Endodermal cell (in vitro differentiated cells): ENCODE results near the gene CDC27. TPM values are rescaled to one million over a fixed set of nuclear protein-coding genes. Genes with fewer than 3 reads are reported as not detected.
"Not testable (repeated sequence)": the region's sequence is repeated elsewhere in the genome, so short reads cannot be mapped to it uniquely, and the experiment has no call there.

Source experiments
- DNase-seq: peaks from one replicate; pipeline ENCODE4 v3.0.0-alpha.2; 2017
- H3K27ac ChIP-seq: 2 replicates; pipeline ENCODE4 v1.5.1; 2013; ENCODE audit warnings: mild to moderate bottlenecking, low read depth, low read length, moderate library complexity
- H3K27me3 ChIP-seq: 2 replicates; pipeline ENCODE4 v1.6.1; 2013; ENCODE audit warnings: mild to moderate bottlenecking, low read length, moderate library complexity; ENCODE audit not compliant: insufficient read depth, control insufficient read depth, poor library complexity, severe bottlenecking
- H3K36me3 ChIP-seq: 2 replicates; pipeline ENCODE4 v1.7.0; 2013; ENCODE audit warnings: mild to moderate bottlenecking, low read length, moderate library complexity; ENCODE audit not compliant: control insufficient read depth, insufficient read depth
- H3K4me1 ChIP-seq: one replicate; pipeline ENCODE4 v1.7.0; 2013; ENCODE audit warnings: low read length; ENCODE audit not compliant: control insufficient read depth, insufficient read depth
- H3K4me3 ChIP-seq: 2 replicates; pipeline ENCODE4 v1.5.1; 2013; ENCODE audit warnings: mild to moderate bottlenecking, low read length, moderate library complexity
- H3K9ac ChIP-seq: 2 replicates; pipeline ENCODE4 v1.6.1; 2013; ENCODE audit warnings: mild to moderate bottlenecking, low read length, moderate library complexity; ENCODE audit not compliant: poor library complexity, severe bottlenecking; ENCODE audit errors: extremely low read depth
- H3K9me3 ChIP-seq: 2 replicates; pipeline ENCODE4 v1.6.1; 2013; ENCODE audit warnings: mild to moderate bottlenecking, low read length, moderate library complexity; ENCODE audit not compliant: control insufficient read depth
- H3K27ac Mint-ChIP-seq: 2 replicates; pipeline ENCODE4 v1.8.0; 2020; ENCODE audit warnings: mixed read lengths
- H3K27me3 Mint-ChIP-seq: 2 replicates; pipeline ENCODE4 v1.8.0; 2021; ENCODE audit warnings: mild to moderate bottlenecking, mixed read lengths; ENCODE audit not compliant: insufficient read depth
- H3K36me3 Mint-ChIP-seq: 2 replicates; pipeline ENCODE4 v1.8.0; 2020; ENCODE audit warnings: low read depth, mixed read lengths
- H3K4me1 Mint-ChIP-seq: 2 replicates; pipeline ENCODE4 v1.8.0; 2020; ENCODE audit warnings: mixed read lengths
- H3K4me3 Mint-ChIP-seq: 2 replicates; pipeline ENCODE4 v1.8.0; 2020; ENCODE audit warnings: mild to moderate bottlenecking, moderate library complexity, mixed read lengths
- H3K9me3 Mint-ChIP-seq: 2 replicates; pipeline ENCODE4 v1.8.0; 2020; ENCODE audit warnings: mild to moderate bottlenecking, mixed read lengths
- WGBS, 2 experiments: methylation state at CpG; one replicate each; pipeline versions ENCODE4 v1.1.5 to v1.1.7; 2013; ENCODE audit warnings: missing lambda C conversion rate in 2 of 2, mixed read lengths in 1 of 2; ENCODE audit not compliant: insufficient coverage in 1 of 2, insufficient read length in 1 of 2; 5-methylcytosine and 5-hydroxymethylcytosine counted together
- total RNA-seq, 2 donors: library from RNA; stranded (reverse); fragmentation: NEBNext Ultra II Directional in 1 of 2; extraction: Animal tissue kit (Norgen Biotek cat#: 25700) in 1 of 2; gene quantifications; 2 replicates in 1 of 2; 3 replicates in 1 of 2; pipeline ENCODE4 v1.2.1, GENCODE V29; 2021
- TF ChIP-seq, protein P1 (sequence below): fragments of 200-600 bp; sonication (generic); conservative IDR thresholded peaks from 2 replicates; pipeline ENCODE4 v1.5.0; 2021; ENCODE audit warnings: antibody characterized with exemption, mild to moderate bottlenecking

CDC27 gene
- total RNA-seq, 2 donors from 2014 or later: 72.1 to 108 TPM

DNA sequence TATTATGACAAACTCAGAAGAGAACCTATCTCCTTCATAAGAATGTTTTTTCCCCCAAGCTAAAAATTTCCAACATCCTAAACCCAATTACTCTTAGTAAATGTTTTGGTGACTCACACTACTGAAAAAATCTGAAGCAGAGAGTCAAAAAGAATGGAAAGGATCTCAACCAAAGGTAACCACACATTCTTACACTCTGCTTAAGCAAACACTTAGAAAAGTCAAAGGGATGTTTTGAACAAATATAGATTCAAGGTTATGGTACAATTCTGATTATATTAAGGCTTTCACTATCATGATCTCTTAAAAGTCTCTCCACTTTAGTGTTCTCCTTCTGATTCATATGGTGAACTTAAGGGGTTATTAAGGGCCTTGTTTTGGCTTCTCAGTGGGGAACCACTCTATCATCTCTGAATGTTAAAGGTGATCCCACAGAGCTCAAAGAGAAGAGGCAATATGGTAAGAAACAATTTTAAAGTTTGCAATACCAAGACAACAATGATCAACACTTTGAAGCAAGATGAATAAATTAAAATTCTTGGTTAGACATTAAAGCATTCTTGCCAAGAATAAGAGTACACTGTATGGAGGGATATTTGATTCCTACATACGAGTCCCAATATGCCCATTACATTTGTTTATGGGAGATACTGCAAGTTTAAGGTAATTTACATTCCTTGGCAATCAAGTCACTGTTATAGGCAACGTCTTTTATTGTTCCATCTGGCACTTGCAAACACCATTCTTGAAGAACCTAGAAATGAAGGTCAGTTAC is 69.2 kb downstream of the CDC27 start:
- Mint-ChIP-seq H3K4me3 (no peak overlapping the region), H3K27ac (no peak overlapping the region), H3K4me1 (peaks cover 15% of the 10 kb centered on the region), H3K36me3 (peaks cover 36% of the 10 kb centered on the region), H3K9me3 (no peaks in the 10 kb centered on the region), H3K27me3 (no peaks in the 10 kb centered on the region)
- 75 to 76% methylated on average over 2 of the region's 2 CpGs for WGBS, 2 experiments
- no peaks in the 10 kb centered on the region for H3K4me1 ChIP-seq
- no peaks in the 10 kb centered on the region for H3K27me3 ChIP-seq
- H3K9ac ChIP-seq: no peak overlapping the region
- no peak overlapping the region for H3K27ac ChIP-seq
- TF ChIP-seq, protein P1, sequence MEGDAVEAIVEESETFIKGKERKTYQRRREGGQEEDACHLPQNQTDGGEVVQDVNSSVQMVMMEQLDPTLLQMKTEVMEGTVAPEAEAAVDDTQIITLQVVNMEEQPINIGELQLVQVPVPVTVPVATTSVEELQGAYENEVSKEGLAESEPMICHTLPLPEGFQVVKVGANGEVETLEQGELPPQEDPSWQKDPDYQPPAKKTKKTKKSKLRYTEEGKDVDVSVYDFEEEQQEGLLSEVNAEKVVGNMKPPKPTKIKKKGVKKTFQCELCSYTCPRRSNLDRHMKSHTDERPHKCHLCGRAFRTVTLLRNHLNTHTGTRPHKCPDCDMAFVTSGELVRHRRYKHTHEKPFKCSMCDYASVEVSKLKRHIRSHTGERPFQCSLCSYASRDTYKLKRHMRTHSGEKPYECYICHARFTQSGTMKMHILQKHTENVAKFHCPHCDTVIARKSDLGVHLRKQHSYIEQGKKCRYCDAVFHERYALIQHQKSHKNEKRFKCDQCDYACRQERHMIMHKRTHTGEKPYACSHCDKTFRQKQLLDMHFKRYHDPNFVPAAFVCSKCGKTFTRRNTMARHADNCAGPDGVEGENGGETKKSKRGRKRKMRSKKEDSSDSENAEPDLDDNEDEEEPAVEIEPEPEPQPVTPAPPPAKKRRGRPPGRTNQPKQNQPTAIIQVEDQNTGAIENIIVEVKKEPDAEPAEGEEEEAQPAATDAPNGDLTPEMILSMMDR: no peak
- no peak for DNase-seq
- H3K4me3 ChIP-seq: no peak overlapping the region
- H3K36me3 ChIP-seq: peaks cover 62% of the 10 kb centered on the region
- H3K9me3 ChIP-seq: no peaks in the 10 kb centered on the region

DNA sequence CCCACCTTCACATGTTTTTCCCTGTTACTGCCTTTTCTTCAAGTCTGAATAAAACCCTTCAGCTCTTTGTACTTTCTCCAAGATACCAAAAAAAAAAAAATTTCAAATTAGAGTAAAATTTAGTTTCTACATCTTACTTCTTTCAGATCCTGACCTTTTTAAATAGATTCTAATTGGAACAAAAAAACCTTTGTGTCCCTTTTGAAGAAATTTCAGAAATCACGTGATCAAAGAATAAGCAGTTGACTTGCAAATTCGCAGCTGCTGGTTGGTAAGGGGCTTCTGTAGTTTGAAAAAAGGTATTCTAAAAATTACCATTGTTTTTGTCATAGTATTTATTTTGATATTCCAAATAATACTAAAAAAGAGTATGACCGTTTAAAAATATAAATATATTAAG is 71.7 kb downstream of the CDC27 start:
- H3K36me3 Mint-ChIP-seq: peaks cover 27% of the 10 kb centered on the region
- no peaks in the 10 kb centered on the region for H3K9me3 Mint-ChIP-seq
- H3K27ac Mint-ChIP-seq: no peak overlapping the region
- H3K4me3 ChIP-seq: no peak overlapping the region
- no peak overlapping the region for H3K9ac ChIP-seq
- TF ChIP-seq, protein P1: no peak
- H3K4me1 Mint-ChIP-seq: peaks cover 15% of the 10 kb centered on the region
- no peak overlapping the region for H3K4me3 Mint-ChIP-seq
- no peaks in the 10 kb centered on the region for H3K27me3 Mint-ChIP-seq
- DNase-seq: no peak
- no peaks in the 10 kb centered on the region for H3K27me3 ChIP-seq
- WGBS, 2 experiments: 79 to 95% methylated on average over 2 of the region's 3 CpGs
- no peaks in the 10 kb centered on the region for H3K9me3 ChIP-seq
- peak overlapping the region; percentile 40 for H3K27ac ChIP-seq
- no peaks in the 10 kb centered on the region for H3K4me1 ChIP-seq
- peaks cover 50% of the 10 kb centered on the region for H3K36me3 ChIP-seq

DNA sequence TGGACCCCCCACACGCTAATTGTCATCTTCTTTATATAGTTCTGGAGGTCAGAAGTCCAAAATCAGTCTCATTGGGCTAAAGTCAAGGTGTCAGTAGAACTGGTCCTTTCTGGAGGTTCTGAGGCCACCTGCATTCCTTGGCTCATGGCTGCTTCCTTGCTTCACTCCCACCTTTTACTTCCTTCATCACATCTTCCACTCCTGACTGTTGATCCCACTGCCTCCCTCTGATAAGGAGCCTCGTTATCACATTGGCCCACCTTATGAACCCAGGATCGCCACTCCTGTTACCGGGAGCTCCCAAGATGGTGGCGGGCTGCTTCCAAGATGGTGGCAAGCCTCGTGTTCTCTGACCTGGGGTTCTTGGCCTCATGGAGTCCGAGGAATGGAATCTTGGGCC is 83.0 kb downstream of the CDC27 start:
- TF ChIP-seq, protein P1: no peak
- no peaks in the 10 kb centered on the region for H3K27me3 ChIP-seq
- H3K9me3 ChIP-seq: no peaks in the 10 kb centered on the region
- DNase-seq: no peak
- no peaks in the 10 kb centered on the region for H3K4me1 ChIP-seq
- H3K9ac ChIP-seq: no peak overlapping the region
- WGBS, 2 experiments: 83 to 95% methylated on average over 6 to 7 of the region's 7 CpGs
- peaks cover 4% of the 10 kb centered on the region for H3K27me3 Mint-ChIP-seq
- H3K4me3 ChIP-seq: no peak overlapping the region
- H3K9me3 Mint-ChIP-seq: peaks cover 3% of the 10 kb centered on the region
- H3K36me3 Mint-ChIP-seq: no peaks in the 10 kb centered on the region
- H3K27ac Mint-ChIP-seq: no peak overlapping the region
- H3K4me1 Mint-ChIP-seq: no peaks in the 10 kb centered on the region
- no peak overlapping the region for H3K4me3 Mint-ChIP-seq
- H3K36me3 ChIP-seq: no peaks in the 10 kb centered on the region
- no peak overlapping the region for H3K27ac ChIP-seq

DNA sequence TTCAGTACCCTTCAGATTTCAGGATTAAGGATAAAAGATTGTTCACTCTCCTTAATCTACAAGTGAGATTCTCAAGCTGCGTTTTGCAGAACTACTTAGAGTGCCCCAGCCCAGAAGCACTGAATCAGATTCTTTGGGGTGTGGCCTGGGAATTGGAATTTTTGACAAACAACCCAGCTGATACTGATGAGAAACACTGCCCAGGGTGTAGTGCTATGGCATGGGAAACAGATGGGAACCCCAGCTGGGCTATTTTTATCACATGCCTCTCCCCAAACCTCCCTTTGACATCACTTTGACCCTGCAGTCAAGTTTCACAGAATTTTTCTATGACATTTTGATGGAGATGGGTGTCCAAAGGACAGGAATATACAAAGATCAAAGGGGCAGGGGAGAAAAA is 83.8 kb downstream of the CDC27 start:
- not testable (repeated sequence) for H3K27me3 Mint-ChIP-seq, H3K27ac ChIP-seq, H3K9ac ChIP-seq, H3K4me1 ChIP-seq, H3K9me3 Mint-ChIP-seq, H3K27me3 ChIP-seq, H3K9me3 ChIP-seq, H3K4me3 Mint-ChIP-seq, DNase-seq, H3K4me3 ChIP-seq, H3K27ac Mint-ChIP-seq, H3K36me3 Mint-ChIP-seq, H3K36me3 ChIP-seq, H3K4me1 Mint-ChIP-seq
- 88 to 100% methylated on average over 1 of the region's 1 CpG for WGBS, 2 experiments
